ENCODE results near the gene AXIN1. TPM values are rescaled to one million over a fixed set of nuclear protein-coding genes. Genes with fewer than 3 reads are reported as not detected.

The AXIN1 gene
- total and polyA plus RNA-seq, 2 of the 8 experiments (the other 6 are each of a cell fraction or from before 2014, with no cell fraction given) = 12.5 to 41.9 TPM

- Histone ChIP-seq H2BK5ac (ENCODE audit: low read depth, low read length) (no peak overlapping the region), H3K56ac (replicated peaks; ENCODE audit: insufficient read length, low read depth, low read length) (no peak overlapping the region), H4K8ac (ENCODE audit: extremely low read depth, insufficient read depth, low read length) (no peak overlapping the region), H4K91ac (replicated peaks; ENCODE audit: insufficient read length, low read length) (no peak overlapping the region), H3K18ac (ENCODE audit: extremely low read depth, low read length) (no peak overlapping the region), H4K20me1 (replicated peaks in 1 of 2; ENCODE audit: control insufficient read depth in 1 of 2, insufficient read depth in 2 of 2, low read length in 2 of 2) (peaks cover 0 to 6% of the 10 kb centered on the region in 2 experiments), H2BK15ac (ENCODE audit: low read length) (no peak overlapping the region), H3K4ac (replicated peaks; ENCODE audit: insufficient read length, low read depth, low read length) (no peak overlapping the region), H3K23me2 (ENCODE audit: low read depth, low read length) (no peaks in the 10 kb centered on the region), H3K9ac (replicated peaks in 1 of 4; ENCODE audit: extremely low read depth in 1 of 4, low read depth in 3 of 4, low read length in 3 of 4) (no peak overlapping the region), H2AFZ (ENCODE audit: low read length) (no peak overlapping the region), H3K36me3 (ENCODE audit: control insufficient read depth in 2 of 4, insufficient read depth in 4 of 4, low read length in 3 of 4) (peaks cover 7 to 24% (median 8%) of the 10 kb centered on the region in 4 experiments; a peak in 6 of 8 replicates), H3K27ac (ENCODE audit: low read depth, low read length) (no peak overlapping the region), H3K4me3 (ENCODE audit: extremely low read depth in 1 of 4, insufficient read depth in 2 of 4, low read depth in 3 of 4, low read length in 4 of 4) (no peak overlapping the region), H2BK120ac (replicated peaks; ENCODE audit: low read depth, low read length) (no peak overlapping the region), H3K4me2 (ENCODE audit: insufficient read depth in 1 of 2, low read depth in 2 of 2, low read length in 2 of 2) (no peak overlapping the region), H3K27me3 (replicated peaks in 1 of 4; ENCODE audit: control insufficient read depth in 3 of 4, extremely low read depth in 1 of 4, insufficient read depth in 3 of 4, low read length in 3 of 4) (no peaks in the 10 kb centered on the region), H3K9me3 (ENCODE audit: insufficient read depth in 2 of 2, low read depth in 1 of 2, low read length in 1 of 2) (peaks cover 0 to 5% of the 10 kb centered on the region in 2 experiments; a peak in 1 of 4 replicates), H3K4me1 (replicated peaks in 1 of 4; ENCODE audit: control insufficient read depth in 3 of 4, insufficient read depth in 4 of 4, low read length in 3 of 4) (no peaks in the 10 kb centered on the region), H3K79me2 (ENCODE audit: control insufficient read depth in 1 of 2, insufficient read depth in 2 of 2, low read length in 2 of 2) (no peaks in the 10 kb centered on the region), H2BK12ac (ENCODE audit: low read depth, low read length) (no peak overlapping the region), H3K23ac (ENCODE audit: insufficient read length) (no peak overlapping the region), H2BK20ac (ENCODE audit: low read length) (no peak overlapping the region), H2AK5ac (ENCODE audit: low read depth, low read length) (no peak overlapping the region), H3K79me1 (ENCODE audit: low read depth, low read length) (no peaks in the 10 kb centered on the region; the same call in 1 of the 2 replicates), H4K5ac (ENCODE audit: insufficient read length, low read depth, low read length) (no peak overlapping the region), H3K14ac (ENCODE audit: insufficient read length) (no peak overlapping the region)
- 94% methylated on average over 23 of the region's 25 CpGs; no CpG with 5 or more reads in 1 of the 2 experiments for WGBS, 2 experiments (ENCODE audit: extremely low coverage in 1 of 2, insufficient coverage in 1 of 2, insufficient read length in 1 of 2, insufficient replicate concordance in 2 of 2, low coverage in 1 of 2, low lambda C conversion rate in 2 of 2, missing lambda C conversion rate in 1 of 2)
- FAIRE-seq (no peak), DNase-seq (ENCODE audit: low read depth in 1 of 2, low spot score in 2 of 2) (no peak)
- ChIA-PET POLR2A (ENCODE audit: partially characterized antibody) (interaction anchor here (0.5 kb wide), 1 partner anchor 106 kb away, joined by 3 read pairs; no protein-coding TSS in a partner anchor), CTCF (ENCODE audit: partially characterized antibody) (interaction anchor here (1.0 to 2.0 kb wide), 2 partner anchors 29 to 71 kb away, joined by 3 to 4 read pairs; no protein-coding TSS in a partner anchor)
- TF ChIP-seq, protein P1, sequence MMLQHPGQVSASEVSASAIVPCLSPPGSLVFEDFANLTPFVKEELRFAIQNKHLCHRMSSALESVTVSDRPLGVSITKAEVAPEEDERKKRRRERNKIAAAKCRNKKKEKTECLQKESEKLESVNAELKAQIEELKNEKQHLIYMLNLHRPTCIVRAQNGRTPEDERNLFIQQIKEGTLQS (IDR thresholded peaks at IDR 0.05; ENCODE audit: insufficient read depth, low read depth, low read length) = no peak
- TF ChIP-seq BACH1 (IDR thresholded peaks at IDR 0.05; ENCODE audit: low read length) (no peak), SIRT6 (IDR thresholded peaks at IDR 0.05; ENCODE audit: low read length) (no peak), GTF2F1 (IDR thresholded peaks at IDR 0.05; ENCODE audit: borderline replicate concordance, low read depth, low read length) (no peak), SP1 (IDR thresholded peaks at IDR 0.05; ENCODE audit: low read depth, low read length) (no peak), CBX8 (IDR thresholded peaks at IDR 0.05; ENCODE audit: borderline replicate concordance, low read depth, low read length) (no peak), BRCA1 (IDR thresholded peaks at IDR 0.05; ENCODE audit: low read depth, low read length) (no peak), RXRA (IDR thresholded peaks at IDR 0.05; ENCODE audit: insufficient read depth, low read depth, low read length) (no peak), EGR1 (IDR thresholded peaks at IDR 0.05; ENCODE audit: borderline replicate concordance, low read depth, low read length) (no peak), POLR2A (IDR thresholded peaks at IDR 0.05; ENCODE audit: control extremely low read depth in 1 of 2, low read depth in 2 of 2, low read length in 2 of 2) (no peak), RFX5 (IDR thresholded peaks at IDR 0.05; ENCODE audit: borderline replicate concordance, low read depth, low read length) (no peak), BCL11A (IDR thresholded peaks at IDR 0.05; ENCODE audit: low read depth in 2 of 2, low read length in 2 of 2) (no peak), ASH2L (IDR thresholded peaks at IDR 0.05; ENCODE audit: low read length) (no peak), EZH2 (IDR thresholded peaks at IDR 0.05; ENCODE audit: low read depth, low read length, severe bottlenecking) (no peak)
These were observed 62.4 kb downstream of the AXIN1 start for GRCh38 chr16:290015-290680.
